Activated naive CD8-positive, alpha-beta T cell treated with anti-CD3 and anti-CD28 coated beads, Interleukin-2, amount 50 U/mL, for 16 hours (primary cell): Measurements from ENCODE around the gene PTPRR.

ENCODE experiments used
- DNase-seq: peaks from one replicate; pipeline ENCODE4 v3.0.0-alpha.2; 2020; ENCODE audit warnings: low read depth, low spot score

PTPRR gene

GRCh38 chr12:70698345-70698744, 222.2 kb downstream of the PTPRR start:
- DNase-seq = no peak

GRCh38 chr12:70695361-70696023, 225.0 kb downstream of the PTPRR start:
- no peak for DNase-seq

GRCh38 chr12:70692681-70693288, 227.8 kb downstream of the PTPRR start:
- no peak for DNase-seq

DNA sequence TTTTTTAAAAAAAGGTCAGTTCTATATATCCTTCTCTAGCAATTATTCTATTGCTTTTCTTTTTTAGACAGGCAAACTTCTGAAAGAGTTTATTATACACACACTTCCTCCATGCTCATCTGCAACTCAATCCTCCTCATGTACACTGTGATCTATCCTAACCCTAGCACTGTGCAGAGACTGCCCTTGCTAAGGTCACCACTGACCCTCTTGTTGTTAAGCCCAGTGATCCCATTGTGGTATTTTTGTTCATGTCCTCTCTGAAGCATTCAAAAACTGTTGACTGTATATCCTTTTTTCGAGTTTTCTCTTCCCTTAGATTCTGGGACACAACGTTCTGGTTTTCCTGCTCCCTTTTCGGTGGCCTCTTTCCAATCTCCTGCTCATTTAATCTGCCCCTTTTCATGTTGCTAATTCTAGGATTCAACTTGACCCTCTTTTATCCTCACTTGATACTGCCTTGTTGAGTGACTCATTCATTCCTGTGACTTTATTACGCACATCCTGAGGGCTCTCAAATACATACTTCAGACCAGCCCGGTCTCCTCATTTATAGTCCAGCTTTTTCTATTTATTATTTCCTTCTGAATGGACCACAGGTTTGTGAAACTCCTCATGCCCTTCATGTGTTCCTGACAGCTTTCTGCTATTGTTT, 229.4 kb downstream of the PTPRR start:
- DNase-seq = no peak

- no peak for DNase-seq
Observed at GRCh38 chr12:70686907-70687306, 233.6 kb downstream of the PTPRR start.

- no peak for DNase-seq
Observed at GRCh38 chr12:70686299-70686698, 234.2 kb downstream of the PTPRR start.

GRCh38 chr12:70683976-70684375, 236.6 kb downstream of the PTPRR start:
- DNase-seq = no peak

GRCh38 chr12:70671698-70672097, 248.8 kb downstream of the PTPRR start:
- no peak for DNase-seq

DNA sequence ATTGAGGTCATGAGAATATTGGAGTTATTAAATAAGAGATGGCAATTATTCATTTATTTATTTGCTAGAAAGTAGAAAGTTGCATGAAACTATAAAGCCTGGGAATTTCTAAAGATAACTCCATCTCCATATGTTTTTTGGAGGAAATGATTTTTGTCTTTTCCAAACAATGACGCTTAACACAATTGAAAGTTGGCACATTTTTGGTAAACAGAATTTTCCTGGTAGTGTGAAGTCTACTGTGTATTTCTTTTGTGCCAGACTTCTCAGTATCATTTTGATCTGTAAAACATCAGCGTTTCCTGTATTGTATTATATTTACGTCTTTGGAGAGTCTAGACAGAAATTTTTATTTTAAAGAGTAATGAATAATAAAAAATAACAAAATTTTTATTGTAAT, 249.6 kb downstream of the PTPRR start:
- no peak for DNase-seq

DNA sequence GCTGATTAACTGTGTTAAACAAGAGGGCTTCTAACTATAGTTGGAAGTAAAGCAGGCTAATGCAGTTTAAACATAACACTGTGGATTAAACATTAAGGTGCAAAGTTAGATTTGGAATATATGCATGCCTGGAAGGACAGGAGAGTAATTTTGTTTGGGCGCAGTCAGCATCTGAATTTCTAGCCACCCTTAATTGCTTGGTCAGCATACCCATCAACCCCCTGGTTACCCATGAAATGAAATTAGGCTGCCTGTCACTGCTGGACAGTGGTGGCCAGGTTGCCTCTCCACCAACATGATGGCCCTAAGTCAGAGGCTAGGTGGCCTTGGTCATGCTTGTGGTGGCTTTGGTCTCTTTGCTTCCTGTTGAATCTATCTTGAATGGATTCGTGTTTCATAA, 253.3 kb downstream of the PTPRR start:
- no peak for DNase-seq

DNA sequence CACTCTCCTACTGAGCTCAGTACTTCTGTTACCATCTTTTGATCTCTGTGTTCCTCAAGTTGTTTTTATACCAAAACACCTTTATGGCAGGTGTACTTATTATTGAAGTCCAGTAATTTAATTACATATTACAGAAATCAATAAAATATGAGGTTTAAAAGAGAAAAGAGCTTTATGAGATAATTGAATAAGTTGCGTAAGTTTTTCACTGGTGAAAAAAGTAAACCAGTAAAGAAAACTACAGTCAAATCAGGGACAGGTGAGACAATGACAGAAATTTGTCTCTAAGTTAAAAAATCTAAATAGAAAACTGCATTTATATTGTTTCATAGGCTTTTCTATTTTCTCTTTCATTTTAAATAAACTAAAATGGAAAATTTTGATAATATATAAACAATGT, 254.2 kb downstream of the PTPRR start:
- DNase-seq = no peak

- DNase-seq = no peak
Observed at GRCh38 chr12:70664465-70664881, 256.1 kb downstream of the PTPRR start.

DNA sequence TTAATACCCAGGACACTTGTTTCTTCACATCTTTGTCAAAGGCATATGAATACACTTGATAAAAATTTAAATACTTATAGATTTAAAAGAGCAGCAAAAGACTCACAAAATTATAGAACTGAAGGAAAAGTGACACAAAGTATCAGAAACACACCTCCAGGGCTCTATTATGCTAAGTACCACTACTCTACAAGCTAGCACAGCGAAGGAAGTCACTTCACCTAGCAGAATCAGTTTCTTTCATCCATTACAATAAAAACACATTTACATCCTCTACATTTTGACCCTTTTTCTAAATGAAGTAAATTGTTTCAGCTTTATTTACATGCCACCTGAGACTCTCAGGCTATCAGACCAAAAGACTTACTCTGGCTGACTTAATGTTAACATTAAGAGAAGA, 256.7 kb downstream of the PTPRR start:
- no peak for DNase-seq

GRCh38 chr12:70661466-70662161, 258.9 kb downstream of the PTPRR start:
- no peak for DNase-seq

GRCh38 chr12:70660620-70661219, 259.8 kb downstream of the PTPRR start:
- DNase-seq = no peak

- DNase-seq = no peak
Observed at GRCh38 chr12:70660002-70660604, 260.4 kb downstream of the PTPRR start.

- no peak for DNase-seq
Observed at GRCh38 chr12:70659077-70659606, 261.4 kb downstream of the PTPRR start.

- DNase-seq = no peak
Observed at GRCh38 chr12:70657616-70658286, 262.8 kb downstream of the PTPRR start.

DNA sequence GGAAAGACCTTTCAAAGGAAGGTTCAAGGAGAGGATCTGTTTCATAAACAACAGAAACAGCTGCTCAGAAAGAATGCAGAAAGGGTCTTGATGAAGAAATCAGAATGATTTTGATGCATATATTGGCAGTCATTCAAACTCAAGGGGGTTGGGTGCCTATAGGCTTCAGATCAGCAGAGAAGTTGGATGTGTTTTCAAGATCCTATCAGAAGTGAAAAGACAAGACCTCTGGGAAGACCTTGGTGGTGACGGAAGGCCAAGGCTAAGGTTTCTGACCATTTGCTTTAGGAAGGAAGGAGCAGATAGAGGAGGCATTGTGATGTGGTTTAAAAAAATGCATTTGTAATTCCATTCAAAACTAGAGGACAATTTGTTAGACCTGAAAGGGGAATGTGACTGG, 268.1 kb downstream of the PTPRR start:
- DNase-seq = no peak

- no peak for DNase-seq
Observed at GRCh38 chr12:70648831-70649230, 271.7 kb downstream of the PTPRR start.

DNA sequence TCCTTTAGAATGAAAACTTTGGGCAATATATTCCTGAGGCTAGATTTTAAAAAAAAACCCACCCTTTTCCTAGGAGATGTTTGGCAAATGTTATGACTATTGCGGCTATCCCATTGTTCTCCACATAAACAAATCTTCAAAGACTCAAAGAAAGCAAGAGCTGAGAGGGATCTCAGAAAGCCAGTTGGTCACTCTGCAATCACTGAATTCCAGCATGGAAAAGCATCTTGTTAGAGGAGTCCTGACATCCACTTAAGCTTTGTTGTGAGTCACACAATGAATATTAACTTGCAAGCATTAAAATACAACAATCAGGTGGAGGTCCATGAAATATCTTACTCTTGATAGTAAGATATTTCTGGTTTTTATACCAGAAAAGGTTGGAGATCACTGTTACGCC, 272.3 kb downstream of the PTPRR start:
- DNase-seq = no peak
